Mucosa of descending colon (tissue), 3 donors: ENCODE measurements around the gene PIK3AP1. TPM values are rescaled to one million over a fixed set of nuclear protein-coding genes. Genes with fewer than 3 reads are reported as not detected.

Source experiments
- ATAC-seq: fragments of 200-7000 bp; cut with Tn5 transposase; one replicate; pipeline ENCODE4 v1.9.1; 2020; ENCODE audit warnings: mild to moderate bottlenecking, moderate library complexity
- DNase-seq, 3 donors: peaks; one replicate each; pipeline ENCODE4 v3.0.0-alpha.2; 2020
- H3K36me3 ChIP-seq: fragments of 200-600 bp; one replicate; pipeline ENCODE4 v1.8.0; 2021; ENCODE audit warnings: low read depth, mild to moderate bottlenecking
- H3K4me1 ChIP-seq: fragments of 200-600 bp; one replicate; pipeline ENCODE4 v1.8.0; 2021; ENCODE audit warnings: low read depth, mild to moderate bottlenecking
- H3K4me3 ChIP-seq: fragments of 200-600 bp; one replicate; pipeline ENCODE4 v1.8.0; 2021; ENCODE audit warnings: mild to moderate bottlenecking
- H3K9me3 ChIP-seq: fragments of 200-600 bp; one replicate; pipeline ENCODE4 v1.8.0; 2021; ENCODE audit warnings: mild to moderate bottlenecking
- intact Hi-C, 2 donors: fragments of 100-400 bp; cut with DNase I in 1 of 2; cut with micrococcal nuclease in 1 of 2; formaldehyde crosslinking; loops; one replicate each; pipeline versions ENCODE4 v1.11.0 to v1.11.1; 2022; cut with DNase I, micrococcal nuclease
- total RNA-seq, 3 donors: library from RNA; stranded (reverse); fragmentation: NEBNext Ultra II Directional in 2 of 3; extraction: Animal tissue kit (Norgen Biotek cat#: 25700) in 2 of 3; gene quantifications; one replicate each; pipeline versions ENCODE4 v1.2.1 to v1.2.4, GENCODE V29; 2021 to 2023
- TF ChIP-seq, protein P1 (sequence below): fragments of 200-600 bp; IDR thresholded peaks from one replicate; pipeline ENCODE4 v1.8.0; 2022; ENCODE audit warnings: antibody characterized with exemption, mild to moderate bottlenecking
- donor health status: DM: no; HTN: no; CAD: no; lungs with moderate emphysema.
- donor health status: DM: no; HTN: no; CAD: no.
- donor health status: DM: no; HTN: yes; CAD: no.

PIK3AP1 gene
- total RNA-seq, 3 donors from 2014 or later: 10.4 to 19.8 (median 13.2) TPM

DNA sequence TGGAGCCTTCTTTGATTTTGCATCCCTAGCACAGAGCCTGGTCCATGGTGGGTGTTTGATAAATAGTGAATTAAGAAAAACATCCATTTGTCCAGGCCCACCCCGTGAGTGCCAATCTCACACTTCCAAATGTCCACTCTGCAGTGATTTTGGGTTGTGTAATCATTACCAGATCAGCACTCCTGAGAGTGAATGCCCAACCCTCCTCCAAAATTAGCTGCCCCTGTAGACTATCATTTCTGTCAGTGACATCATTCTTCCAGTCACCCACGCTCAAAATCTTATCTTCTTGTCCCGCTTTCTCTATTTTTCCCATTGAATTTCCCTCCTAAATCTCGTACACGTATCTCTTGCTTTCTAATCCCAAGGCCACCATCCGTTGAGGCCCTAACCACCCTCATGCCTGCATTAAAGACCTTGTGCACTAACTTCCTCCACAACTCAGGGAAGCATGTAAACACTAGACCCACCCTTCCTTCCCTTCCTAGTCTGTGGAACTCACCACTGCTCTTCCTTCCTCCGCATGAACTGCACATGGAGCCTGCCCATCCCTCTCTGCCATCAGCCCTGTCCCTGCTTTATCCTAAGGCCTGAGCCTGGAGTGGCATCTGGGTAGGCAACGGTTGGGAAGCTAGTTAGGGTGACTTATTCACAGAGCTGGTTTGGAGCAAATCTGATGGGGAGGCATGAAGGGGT, 32.8 kb downstream of the PIK3AP1 start:
- no peaks in the 10 kb centered on the region for H3K4me1 ChIP-seq
- DNase-seq (no peak), ATAC-seq (peak; percentile 20)
- intact Hi-C loops: no loop called here
- no peaks in the 10 kb centered on the region for H3K36me3 ChIP-seq
- H3K4me3 ChIP-seq: no peak overlapping the region
- no peaks in the 10 kb centered on the region for H3K9me3 ChIP-seq
- TF ChIP-seq, protein P1, sequence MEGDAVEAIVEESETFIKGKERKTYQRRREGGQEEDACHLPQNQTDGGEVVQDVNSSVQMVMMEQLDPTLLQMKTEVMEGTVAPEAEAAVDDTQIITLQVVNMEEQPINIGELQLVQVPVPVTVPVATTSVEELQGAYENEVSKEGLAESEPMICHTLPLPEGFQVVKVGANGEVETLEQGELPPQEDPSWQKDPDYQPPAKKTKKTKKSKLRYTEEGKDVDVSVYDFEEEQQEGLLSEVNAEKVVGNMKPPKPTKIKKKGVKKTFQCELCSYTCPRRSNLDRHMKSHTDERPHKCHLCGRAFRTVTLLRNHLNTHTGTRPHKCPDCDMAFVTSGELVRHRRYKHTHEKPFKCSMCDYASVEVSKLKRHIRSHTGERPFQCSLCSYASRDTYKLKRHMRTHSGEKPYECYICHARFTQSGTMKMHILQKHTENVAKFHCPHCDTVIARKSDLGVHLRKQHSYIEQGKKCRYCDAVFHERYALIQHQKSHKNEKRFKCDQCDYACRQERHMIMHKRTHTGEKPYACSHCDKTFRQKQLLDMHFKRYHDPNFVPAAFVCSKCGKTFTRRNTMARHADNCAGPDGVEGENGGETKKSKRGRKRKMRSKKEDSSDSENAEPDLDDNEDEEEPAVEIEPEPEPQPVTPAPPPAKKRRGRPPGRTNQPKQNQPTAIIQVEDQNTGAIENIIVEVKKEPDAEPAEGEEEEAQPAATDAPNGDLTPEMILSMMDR: no peak

DNA sequence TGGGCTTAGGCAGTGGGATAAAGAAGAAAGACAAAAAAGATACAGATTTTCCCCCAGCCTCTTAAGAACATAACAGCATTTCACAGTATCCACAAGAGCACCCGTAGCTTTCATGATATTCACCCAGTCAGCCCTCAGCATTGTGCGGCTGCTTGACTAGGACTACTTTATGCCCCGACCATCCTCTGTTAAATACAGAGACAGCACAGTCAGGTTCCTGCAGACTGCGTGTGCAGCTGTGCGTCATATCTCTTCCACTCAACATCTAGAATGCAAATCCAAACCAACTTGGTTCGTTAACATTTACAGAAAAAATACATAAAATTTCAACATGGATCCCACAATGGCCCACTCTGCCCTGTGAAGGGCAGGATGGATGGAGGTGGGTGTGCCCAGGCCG, 33.8 kb downstream of the PIK3AP1 start:
- no peak for ATAC-seq
- H3K4me1 ChIP-seq: no peaks in the 10 kb centered on the region
- no peaks in the 10 kb centered on the region for H3K36me3 ChIP-seq
- no peak overlapping the region for H3K4me3 ChIP-seq
- no peaks in the 10 kb centered on the region for H3K9me3 ChIP-seq
- no peak for DNase-seq
- intact Hi-C loops: no loop called here
- TF ChIP-seq, protein P1: no peak

DNA sequence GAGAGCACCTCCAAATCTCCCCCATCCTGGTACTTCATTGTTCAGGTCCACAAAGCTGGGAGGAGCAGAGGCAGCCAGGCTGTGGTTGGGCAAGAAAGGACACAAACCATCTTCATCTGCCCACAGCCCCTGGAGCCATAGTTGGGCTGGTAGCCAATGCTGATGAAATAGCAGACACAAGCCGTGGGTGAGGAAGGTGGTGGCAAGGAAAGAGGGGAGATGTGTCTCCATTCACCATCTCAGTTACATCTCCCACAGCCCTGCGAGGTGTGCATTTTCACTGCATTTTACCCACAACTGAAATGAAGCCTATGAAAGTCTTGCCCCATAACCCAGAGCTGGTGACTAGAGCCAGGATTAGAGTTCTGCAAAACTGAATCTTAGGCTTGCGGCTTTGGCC, 35.0 kb downstream of the PIK3AP1 start:
- intact Hi-C loops: no loop called here

DNA sequence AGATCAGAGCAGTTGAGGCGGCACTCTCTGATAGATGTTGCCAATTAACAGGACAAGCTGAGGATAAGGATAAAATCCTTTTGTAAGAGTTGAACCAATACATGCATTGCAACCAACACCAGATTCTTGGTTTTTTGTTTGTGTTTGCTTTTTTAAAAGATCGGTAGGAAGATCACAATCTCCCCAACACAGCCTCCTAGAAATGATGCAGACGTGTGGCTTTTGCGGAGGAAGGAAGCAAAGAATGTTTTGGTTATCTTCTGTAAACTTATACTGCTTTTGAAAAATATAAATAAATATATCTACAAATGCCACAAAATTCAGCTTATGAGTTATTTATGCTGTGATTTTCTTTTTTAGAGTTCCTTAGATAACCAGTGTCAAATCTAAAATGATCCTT, 35.5 kb downstream of the PIK3AP1 start:
- H3K9me3 ChIP-seq: no peaks in the 10 kb centered on the region

More for the DNA sequence above, 35.0 kb downstream of the PIK3AP1 start:
- DNase-seq (no peak), ATAC-seq (no peak)
- TF ChIP-seq, protein P1: no peak
- Histone ChIP-seq H3K4me1 (no peaks in the 10 kb centered on the region), H3K4me3 (no peak overlapping the region), H3K9me3 (no peaks in the 10 kb centered on the region), H3K36me3 (no peaks in the 10 kb centered on the region)

DNA sequence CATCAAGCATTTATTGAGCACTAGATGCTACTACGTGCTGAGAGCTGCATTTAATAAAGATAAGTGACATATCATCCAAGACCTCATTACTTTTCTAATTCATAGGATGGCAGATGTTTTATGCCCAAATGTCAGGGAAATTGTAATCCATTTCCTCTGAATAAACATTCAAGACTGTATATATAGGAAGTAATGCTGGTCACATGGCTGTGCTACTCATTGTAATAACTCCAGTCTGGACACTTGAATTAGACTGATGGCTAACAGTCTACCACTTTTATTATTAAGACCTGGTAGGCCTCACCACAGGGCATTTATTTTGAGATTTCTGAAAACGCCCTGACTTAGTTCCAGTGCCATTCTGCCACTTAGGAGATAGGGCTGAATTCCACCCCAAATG, 36.6 kb downstream of the PIK3AP1 start:
- TF ChIP-seq, protein P1: no peak
- Histone ChIP-seq H3K36me3 (no peaks in the 10 kb centered on the region), H3K9me3 (no peaks in the 10 kb centered on the region), H3K4me3 (no peak overlapping the region), H3K4me1 (no peaks in the 10 kb centered on the region)
- DNase-seq: no peak
- intact Hi-C loops: no loop called here
- ATAC-seq: no peak

More for the DNA sequence above, 35.5 kb downstream of the PIK3AP1 start:
- TF ChIP-seq, protein P1: no peak
- Histone ChIP-seq H3K4me1 (no peaks in the 10 kb centered on the region), H3K4me3 (no peak overlapping the region), H3K36me3 (no peaks in the 10 kb centered on the region)
- intact Hi-C loops: no loop called here
- no peak for DNase-seq
- no peak for ATAC-seq
